ENCODE measurements around the gene UROD. TPM values are rescaled to one million over a fixed set of nuclear protein-coding genes. Genes with fewer than 3 reads are reported as not detected.
"Not testable (repeated sequence)": the region's sequence is repeated elsewhere in the genome, so short reads cannot be mapped to it uniquely, and the experiment has no call there.

UROD gene
- polyA plus RNA-seq, 4 donors = 106 to 114 (median 112) TPM

- no peak for DNase-seq (ENCODE audit: low read depth in 4 of 4, low spot score in 2 of 4)
Measured at GRCh38 chr1:45038240-45038639, 26.2 kb downstream of the UROD start.

- DNase-seq (ENCODE audit: low read depth in 4 of 4, low spot score in 2 of 4) = no peak
Measured at GRCh38 chr1:45038661-45039364, 26.8 kb downstream of the UROD start.

DNA sequence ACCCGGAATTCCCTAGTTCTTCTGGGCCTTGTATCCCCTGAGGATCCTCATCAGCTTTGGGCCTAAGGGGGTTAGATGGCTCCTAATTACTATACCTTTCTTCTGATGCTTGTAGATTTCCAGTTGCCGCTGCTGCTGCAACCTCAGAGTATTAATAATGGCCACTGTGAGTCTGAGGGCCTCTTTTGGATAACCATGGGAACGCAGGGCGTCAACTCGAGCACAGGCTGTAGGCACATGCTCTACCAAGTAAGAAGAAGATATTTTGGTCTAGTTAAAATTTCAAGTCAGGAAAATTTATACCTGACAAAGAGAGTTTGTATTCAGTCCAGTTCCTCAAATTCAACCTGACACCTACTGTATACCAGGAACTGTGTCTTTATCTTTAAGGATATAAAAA is 28.2 kb downstream of the UROD start:
- no peak for DNase-seq (ENCODE audit: low read depth in 4 of 4, low spot score in 2 of 4)

DNA sequence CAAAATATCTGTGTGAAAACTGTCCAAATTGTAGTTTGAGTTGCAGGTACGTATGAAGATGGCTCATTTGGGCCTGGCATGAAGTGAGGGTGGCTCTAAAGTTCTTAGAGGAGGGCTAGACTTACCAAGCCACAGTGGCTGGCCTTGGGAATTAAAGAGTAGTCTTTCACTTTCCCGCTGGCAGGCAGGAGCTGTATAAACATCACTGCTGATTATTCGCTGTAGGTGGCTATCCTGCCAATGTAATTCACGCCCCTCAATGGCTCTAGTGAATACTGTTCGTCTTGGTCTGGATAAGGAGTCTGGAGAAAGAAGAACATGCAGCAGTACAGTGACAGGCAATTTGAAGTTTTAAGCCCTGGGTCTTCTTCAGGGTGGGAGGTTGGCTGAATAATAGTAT is 31.0 kb downstream of the UROD start:
- DNase-seq (ENCODE audit: low read depth in 4 of 4, low spot score in 2 of 4) = no peak

DNA sequence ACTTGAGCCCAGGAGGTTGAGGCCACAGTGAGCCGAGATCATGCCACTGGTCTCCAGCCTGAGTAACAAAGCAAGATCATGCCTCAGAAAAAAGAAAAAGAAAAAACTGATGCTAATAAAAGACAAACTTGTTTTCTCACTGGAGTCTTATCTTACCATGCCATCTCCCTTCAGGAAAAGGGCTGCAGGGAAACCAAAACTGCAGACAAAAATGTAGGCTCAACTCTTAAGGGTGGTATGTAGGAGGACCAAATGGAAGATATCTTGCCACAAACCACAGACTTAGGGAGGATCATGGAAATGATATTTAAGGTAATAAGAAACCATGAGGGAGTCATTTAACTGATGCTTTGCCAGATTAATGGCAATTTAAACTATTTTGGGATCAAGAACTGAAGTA is 32.9 kb downstream of the UROD start:
- DNase-seq (ENCODE audit: low read depth in 4 of 4, low spot score in 2 of 4) = no peak

GRCh38 chr1:45047032-45047431 is 35.0 kb downstream of the UROD start:
- DNase-seq (ENCODE audit: low read depth in 4 of 4, low spot score in 2 of 4) = no peak

GRCh38 chr1:45051005-45051772 is 39.1 kb downstream of the UROD start:
- DNase-seq (ENCODE audit: low read depth in 4 of 4, low spot score in 2 of 4) = no peak

GRCh38 chr1:45057542-45057941 is 45.5 kb downstream of the UROD start:
- no peak for DNase-seq (ENCODE audit: low read depth in 4 of 4, low spot score in 2 of 4)

DNA sequence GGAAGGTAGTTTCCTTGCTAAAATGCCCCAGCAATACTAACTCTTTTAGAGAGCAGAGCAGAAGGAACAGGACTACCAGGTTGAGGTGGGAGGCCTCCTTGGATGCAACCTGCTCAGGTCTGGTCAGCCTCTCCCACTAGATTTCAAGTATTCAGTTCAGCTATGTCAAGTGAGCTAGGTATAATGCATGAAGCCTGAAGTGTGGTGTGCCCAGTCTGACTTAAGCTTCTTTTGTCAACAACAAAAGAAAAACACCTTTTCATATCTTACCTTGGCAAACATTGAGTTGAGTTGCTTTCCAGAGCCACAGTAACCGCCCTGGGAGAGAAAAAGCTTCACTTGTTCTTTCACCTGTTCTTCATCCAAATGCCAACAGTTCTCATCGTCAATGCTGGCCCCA is 47.8 kb downstream of the UROD start:
- no peak for DNase-seq (ENCODE audit: low read depth in 4 of 4, low spot score in 2 of 4)

- DNase-seq (ENCODE audit: low read depth in 4 of 4, low spot score in 2 of 4) = not testable (repeated sequence)
Measured at GRCh38 chr1:45062463-45062862, 50.4 kb downstream of the UROD start.

- no peak for DNase-seq (ENCODE audit: low read depth in 4 of 4, low spot score in 2 of 4)
Measured at GRCh38 chr1:45065083-45065482, 53.0 kb downstream of the UROD start.

Other genes with a start within 250 kb of the UROD start
- gene RPS8, start 236.7 kb upstream of the UROD start, polyA plus RNA-seq (ENCODE audit: insufficient read length in 4 of 4) = 1,000 to 10,000 TPM; 2,090 to 2,870 (median 2,389) TPM
- 1 to 10 TPM in 1 of 4 donors, under 1 TPM in 3; 0.65 to 1.0 (median 0.84) TPM for gene BEST4, start 224.1 kb upstream of the UROD start, polyA plus RNA-seq (ENCODE audit: insufficient read length in 4 of 4)
- gene PLK3, start 211.9 kb upstream of the UROD start, polyA plus RNA-seq (ENCODE audit: insufficient read length in 4 of 4) = 1 to 10 TPM; 6.8 to 8.4 (median 7.3) TPM
- under 1 TPM in 1 of 4 donors, not detected in 3; 0.14 TPM for gene DYNLT4, start 204.9 kb upstream of the UROD start, polyA plus RNA-seq (ENCODE audit: insufficient read length in 4 of 4)
- 10 to 100 TPM in 2 of 4 donors, 1 to 10 TPM in 2; 6.8 to 25.0 (median 16.2) TPM for gene BTBD19, start 203.7 kb upstream of the UROD start, polyA plus RNA-seq (ENCODE audit: insufficient read length in 4 of 4)
- gene PTCH2, start 169.0 kb upstream of the UROD start, polyA plus RNA-seq (ENCODE audit: insufficient read length in 4 of 4) = 1 to 10 TPM; 3.3 to 8.0 (median 6.2) TPM
- 10 to 100 TPM; 30.2 to 40.0 (median 33.3) TPM for gene EIF2B3, start 25.7 kb upstream of the UROD start, polyA plus RNA-seq (ENCODE audit: insufficient read length in 4 of 4)
- 10 to 100 TPM; 27.9 to 38.4 (median 33.7) TPM for gene HECTD3, start 930 bp upstream of the UROD start, polyA plus RNA-seq (ENCODE audit: insufficient read length in 4 of 4)
- gene ZSWIM5, start 194.4 kb downstream of the UROD start, polyA plus RNA-seq (ENCODE audit: insufficient read length in 4 of 4) = 1 to 10 TPM; 6.1 to 7.6 (median 6.6) TPM